Measurements from ENCODE around the gene MYOZ3. TPM values are rescaled to one million over a fixed set of nuclear protein-coding genes. Genes with fewer than 3 reads are reported as not detected.
A peak's percentile ranks its signal among the peaks of the same experiment; 100 is the strongest.

MYOZ3 gene
- total RNA-seq, 4 donors from 2014 or later, result 4.8 to 12.6 (median 11.3) TPM

GRCh38 chr5:150638488-150639376 is 22.3 kb upstream of the MYOZ3 start:
- peak overlapping the region; percentile 96 to 100 (median 100) for H3K27ac ChIP-seq
- in situ Hi-C loops (cut with MboI; ENCODE audit: low sequenced_read_pairs in 4 of 4) (no loop called here), intact Hi-C loops (cut with DNase I; ENCODE audit: low total_unique reads) (loop anchor here (10.0 kb wide), 1 partner anchor 834 kb away; no protein-coding TSS in a partner anchor)
- H3K4me1 ChIP-seq, result peaks cover 83 to 95% of the 10 kb centered on the region in 2 donors
- no peak for DNase-seq
- no peaks in the 10 kb centered on the region for H3K9me3 ChIP-seq
- no peak for ATAC-seq
- no peak overlapping the region for H3K4me3 ChIP-seq
- TF ChIP-seq POLR2A (IDR thresholded peaks at IDR 0.05) (no peak), CTCF (IDR thresholded peaks at IDR 0.05 in 4 of 5, conservative IDR thresholded peaks at IDR 0.05 in 1 of 5) (no peak)
- no peaks in the 10 kb centered on the region for H3K27me3 ChIP-seq
- no peaks in the 10 kb centered on the region for H3K36me3 ChIP-seq

- no peak for DNase-seq
- TF ChIP-seq CTCF (IDR thresholded peaks at IDR 0.05 in 4 of 5, conservative IDR thresholded peaks at IDR 0.05 in 1 of 5) (no peak), POLR2A (IDR thresholded peaks at IDR 0.05) (no peak)
Observed at GRCh38 chr5:150639377-150639692, 21.7 kb upstream of the MYOZ3 start.

GRCh38 chr5:150639751-150640150 is 21.3 kb upstream of the MYOZ3 start:
- peaks cover 93 to 97% of the 10 kb centered on the region in 2 donors for H3K4me1 ChIP-seq
- in situ Hi-C loops (cut with MboI; ENCODE audit: low sequenced_read_pairs in 4 of 4), result no loop called here
- no peaks in the 10 kb centered on the region for H3K9me3 ChIP-seq
- no peaks in the 10 kb centered on the region for H3K36me3 ChIP-seq
- H3K27ac ChIP-seq, result peak overlapping the region; percentile 96 to 100 (median 100)
- no peaks in the 10 kb centered on the region for H3K27me3 ChIP-seq
- ATAC-seq (no peak), DNase-seq (no peak)
- no peak for TF ChIP-seq POLR2A (IDR thresholded peaks at IDR 0.05)
- TF ChIP-seq CTCF (IDR thresholded peaks at IDR 0.05 in 4 of 5, conservative IDR thresholded peaks at IDR 0.05 in 1 of 5), result no peak
- intact Hi-C loops (cut with DNase I; ENCODE audit: low total_unique reads), result loop anchor here (10.0 kb wide), 1 partner anchor 835 kb away; no protein-coding TSS in a partner anchor
- H3K4me3 ChIP-seq, result no peak overlapping the region

More at GRCh38 chr5:150639377-150639692, 21.7 kb upstream of the MYOZ3 start:
- Histone ChIP-seq H3K4me3 (no peak overlapping the region), H3K4me1 (peaks cover 89 to 96% of the 10 kb centered on the region in 2 donors), H3K27me3 (no peaks in the 10 kb centered on the region), H3K27ac (peak overlapping the region; percentile 96 to 100 (median 100)), H3K9me3 (no peaks in the 10 kb centered on the region), H3K36me3 (no peaks in the 10 kb centered on the region)
- ATAC-seq, result no peak
- in situ Hi-C loops (cut with MboI; ENCODE audit: low sequenced_read_pairs in 4 of 4) (no loop called here), intact Hi-C loops (cut with DNase I; ENCODE audit: low total_unique reads) (loop anchor here (10.0 kb wide), 1 partner anchor 835 kb away; no protein-coding TSS in a partner anchor)

GRCh38 chr5:150640311-150641005 is 20.6 kb upstream of the MYOZ3 start, which contains the start of gene SYNPO:
SYNPO (plus strand) TSS chr5:150640660; CDS start chr5:150648276, 7,616 bp downstream.
- ATAC-seq, result peak; percentile 50 to 64
- Histone ChIP-seq H3K36me3 (no peaks in the 10 kb centered on the region), H3K27me3 (no peaks in the 10 kb centered on the region), H3K9me3 (no peaks in the 10 kb centered on the region), H3K4me3 (peak within 1 kb of the TSS; percentile 10 to 45 (median 20)), H3K4me1 (peaks cover 94 to 96% of the 10 kb centered on the region in 2 donors), H3K27ac (peak within 1 kb of the TSS; percentile 96 to 100 (median 100))
- TF ChIP-seq CTCF (IDR thresholded peaks at IDR 0.05 in 4 of 5, conservative IDR thresholded peaks at IDR 0.05 in 1 of 5) (no peak), POLR2A (IDR thresholded peaks at IDR 0.05) (no peak)
- intact Hi-C loops (cut with DNase I; ENCODE audit: low total_unique reads) (no loop called here), in situ Hi-C loops (cut with MboI; ENCODE audit: low sequenced_read_pairs in 4 of 4) (no loop called here)
- peak; percentile 59 to 78 for DNase-seq
